Activated CD4-positive, alpha-beta memory T cell treated with anti-CD3 and anti-CD28 coated beads for 36 hours (primary cell): Measurements from ENCODE around the gene CAPN15. TPM values are rescaled to one million over a fixed set of nuclear protein-coding genes. Genes with fewer than 3 reads are reported as not detected.
"Not testable (repeated sequence)": the region's sequence is repeated elsewhere in the genome, so short reads cannot be mapped to it uniquely, and the experiment has no call there.

Experiments used
- CTCF ChIA-PET: fragments of 350-600 bp; sonication (Branson Sonifier 250); formaldehyde crosslinking; loops from one replicate; lab custom pipeline; 2021; ENCODE audit warnings: antibody characterized with exemption, inconsistent platforms; lab: Charles Lee
- POLR2A ChIA-PET: fragments of 350-600 bp; sonication (Branson Sonifier 250); formaldehyde crosslinking; loops from one replicate; lab custom pipeline; 2021; ENCODE audit warnings: antibody characterized with exemption; lab: Charles Lee
- DNase-seq: peaks from one replicate; pipeline ENCODE4 v3.0.0-alpha.2; 2020
- H3K27ac Mint-ChIP-seq: one replicate; pipeline ENCODE4 v1.8.0; 2021; ENCODE audit warnings: mixed read lengths
- H3K27me3 Mint-ChIP-seq: one replicate; pipeline ENCODE4 v1.8.0; 2021; ENCODE audit warnings: mixed read lengths
- H3K36me3 Mint-ChIP-seq: one replicate; pipeline ENCODE4 v1.8.0; 2021; ENCODE audit warnings: mixed read lengths
- H3K4me1 Mint-ChIP-seq: one replicate; pipeline ENCODE4 v1.8.0; 2021; ENCODE audit warnings: low read depth, mixed read lengths
- H3K4me3 Mint-ChIP-seq: one replicate; pipeline ENCODE4 v1.8.0; 2021; ENCODE audit warnings: mild to moderate bottlenecking, mixed read lengths
- H3K9me3 Mint-ChIP-seq: one replicate; pipeline ENCODE4 v1.8.0; 2021; ENCODE audit warnings: mixed read lengths
- intact Hi-C: fragments of 100-400 bp; cut with micrococcal nuclease; formaldehyde crosslinking; loops from one replicate; pipeline ENCODE4 v1.15.1; 2023
- total RNA-seq, 2 experiments: library from RNA; stranded (reverse); gene quantifications; one replicate each; pipeline ENCODE4 v1.2.3, GENCODE V29; 2021

CAPN15 gene
- total RNA-seq, 2 experiments from 2014 or later = 69.7 to 76.2 TPM

- no peak overlapping the region for H3K4me3 Mint-ChIP-seq
- CTCF ChIA-PET = interaction anchor here (1.0 kb wide), 1 partner anchor 389 kb away, joined by 3 read pairs; no protein-coding TSS in a partner anchor
- H3K9me3 Mint-ChIP-seq = no peaks in the 10 kb centered on the region
- no peaks in the 10 kb centered on the region for H3K36me3 Mint-ChIP-seq
- DNase-seq = no peak
- POLR2A ChIA-PET = no interaction called here
- intact Hi-C loops = no loop called here
- no peaks in the 10 kb centered on the region for H3K4me1 Mint-ChIP-seq
- no peaks in the 10 kb centered on the region for H3K27me3 Mint-ChIP-seq
- H3K27ac Mint-ChIP-seq = no peak overlapping the region
Measured at GRCh38 chr16:496097-496886, 31.2 kb upstream of the CAPN15 start.

- Mint-ChIP-seq H3K27ac (no peak overlapping the region), H3K4me3 (no peak overlapping the region)
- POLR2A ChIA-PET = no interaction called here
Measured at GRCh38 chr16:497258-497657, 30.3 kb upstream of the CAPN15 start.

DNA sequence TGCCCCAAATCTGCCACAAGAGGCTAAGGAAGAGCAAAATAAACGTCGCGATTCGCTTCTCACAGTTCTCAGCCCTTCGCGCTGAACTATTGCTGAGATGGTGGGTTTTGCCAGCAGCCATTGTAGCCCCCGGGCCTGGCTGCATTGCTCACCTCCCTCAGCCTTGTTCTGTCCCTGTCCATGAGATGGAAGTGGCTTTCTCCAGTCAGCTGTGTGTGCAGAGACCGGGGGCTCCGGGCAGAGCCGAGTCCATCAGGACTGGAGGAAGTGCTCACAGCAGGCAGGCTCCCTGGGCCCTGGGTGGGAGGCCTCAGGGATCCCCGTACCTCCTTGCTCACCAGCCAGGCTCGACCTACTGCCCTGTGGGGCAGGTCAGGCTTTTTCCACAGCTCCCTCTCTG, 27.6 kb upstream of the CAPN15 start:
- Mint-ChIP-seq H3K36me3 (no peaks in the 10 kb centered on the region), H3K4me1 (no peaks in the 10 kb centered on the region), H3K4me3 (no peak overlapping the region), H3K9me3 (no peaks in the 10 kb centered on the region), H3K27ac (no peak overlapping the region), H3K27me3 (no peaks in the 10 kb centered on the region)
- CTCF ChIA-PET = interaction anchor here (1.3 kb wide), 1 partner anchor 12 kb away, joined by 3 read pairs; no protein-coding TSS in a partner anchor
- intact Hi-C loops = no loop called here
- no peak for DNase-seq
- POLR2A ChIA-PET = no interaction called here

More at GRCh38 chr16:497258-497657, 30.3 kb upstream of the CAPN15 start:
- Mint-ChIP-seq H3K36me3 (no peaks in the 10 kb centered on the region), H3K27me3 (no peaks in the 10 kb centered on the region), H3K4me1 (no peaks in the 10 kb centered on the region), H3K9me3 (no peaks in the 10 kb centered on the region)
- CTCF ChIA-PET = interaction anchor here (0.7 kb wide), 1 partner anchor 61 kb away, joined by 3 read pairs; no protein-coding TSS in a partner anchor
- intact Hi-C loops = no loop called here
- DNase-seq = no peak

DNA sequence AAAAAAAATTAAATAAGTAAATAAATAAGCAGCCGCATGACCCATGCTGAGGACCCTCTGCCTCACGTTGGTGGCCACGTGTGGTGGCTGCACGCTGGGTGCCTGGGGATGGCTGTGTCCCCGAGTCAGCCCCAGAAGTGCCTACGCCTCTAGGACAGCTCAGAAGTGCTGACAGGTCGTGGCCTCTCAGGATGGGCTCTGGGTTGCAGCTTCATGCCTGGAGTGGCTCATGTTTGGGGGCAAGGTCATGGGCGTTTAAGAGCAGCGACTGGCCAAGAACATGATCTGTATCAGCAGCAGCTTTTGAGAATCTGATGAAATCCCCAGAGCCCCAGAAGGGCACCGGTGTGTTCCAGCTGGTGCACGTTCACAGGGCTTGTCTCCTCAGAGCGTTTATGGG, 26.8 kb upstream of the CAPN15 start:
- no peaks in the 10 kb centered on the region for H3K4me1 Mint-ChIP-seq
- POLR2A ChIA-PET = no interaction called here
- CTCF ChIA-PET = interaction anchor here (1.3 kb wide), 1 partner anchor 13 kb away, joined by 3 read pairs; no protein-coding TSS in a partner anchor
- no peaks in the 10 kb centered on the region for H3K36me3 Mint-ChIP-seq
- no peak overlapping the region for H3K27ac Mint-ChIP-seq
- H3K27me3 Mint-ChIP-seq = no peaks in the 10 kb centered on the region
- H3K4me3 Mint-ChIP-seq = no peak overlapping the region
- no peaks in the 10 kb centered on the region for H3K9me3 Mint-ChIP-seq
- intact Hi-C loops = no loop called here
- no peak for DNase-seq

- H3K4me3 Mint-ChIP-seq = no peak overlapping the region
- H3K36me3 Mint-ChIP-seq = no peaks in the 10 kb centered on the region
- intact Hi-C loops = no loop called here
- H3K27ac Mint-ChIP-seq = no peak overlapping the region
- no peaks in the 10 kb centered on the region for H3K4me1 Mint-ChIP-seq
- ChIA-PET CTCF (no interaction called here), POLR2A (no interaction called here)
- DNase-seq = no peak
- H3K9me3 Mint-ChIP-seq = no peaks in the 10 kb centered on the region
- H3K27me3 Mint-ChIP-seq = no peaks in the 10 kb centered on the region
Measured at GRCh38 chr16:502179-502943, 25.2 kb upstream of the CAPN15 start.

DNA sequence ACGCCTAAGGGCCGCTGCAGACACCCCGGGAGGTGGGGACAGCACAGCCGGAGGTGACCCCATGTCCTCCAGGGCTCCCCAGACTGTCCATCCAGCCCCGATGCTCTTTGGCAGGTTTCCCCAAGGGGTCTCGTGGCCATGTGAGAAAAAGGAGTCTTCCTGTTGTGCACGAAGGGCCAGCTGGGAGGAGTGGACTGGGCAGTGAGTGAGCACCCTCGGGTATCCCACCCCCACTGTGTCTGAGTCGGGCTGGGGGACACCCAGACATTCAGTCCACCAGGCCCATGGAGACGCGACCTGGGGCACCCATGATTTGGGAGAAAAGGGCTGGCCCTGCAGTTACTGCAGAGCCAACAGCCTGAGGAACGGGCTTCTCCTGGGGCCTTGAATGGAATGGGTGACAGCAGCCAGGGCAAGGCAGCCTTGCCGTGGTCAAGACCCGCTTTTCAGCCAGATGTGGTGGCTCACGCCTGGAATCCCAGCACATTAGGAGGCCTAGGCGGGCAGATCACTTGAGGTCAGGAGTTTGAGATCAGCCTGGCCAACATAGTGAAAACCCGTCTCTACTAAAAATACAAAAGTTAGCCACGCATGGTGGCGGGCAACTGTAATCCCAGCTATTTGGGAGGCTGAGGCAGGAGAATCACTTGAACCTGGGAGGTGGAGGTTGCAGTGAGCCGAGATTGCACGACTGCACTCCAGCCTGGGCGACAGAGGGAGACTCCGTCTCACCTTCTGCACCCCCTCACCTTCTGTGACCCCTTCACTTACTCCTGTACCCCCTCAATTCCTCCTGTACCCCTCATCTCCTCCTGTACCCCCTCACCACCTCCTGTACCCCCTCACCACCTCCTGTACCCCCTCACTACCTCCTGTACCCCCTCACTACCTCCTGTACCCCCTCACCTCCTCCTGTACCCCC, 24.1 kb upstream of the CAPN15 start:
- H3K27ac Mint-ChIP-seq = no peak overlapping the region
- intact Hi-C loops = no loop called here
- CTCF ChIA-PET = no interaction called here
- DNase-seq = no peak
- H3K9me3 Mint-ChIP-seq = no peaks in the 10 kb centered on the region
- POLR2A ChIA-PET = no interaction called here
- H3K36me3 Mint-ChIP-seq = no peaks in the 10 kb centered on the region
- H3K4me1 Mint-ChIP-seq = no peaks in the 10 kb centered on the region
- H3K27me3 Mint-ChIP-seq = no peaks in the 10 kb centered on the region
- H3K4me3 Mint-ChIP-seq = no peak overlapping the region

GRCh38 chr16:505479-506245, 21.9 kb upstream of the CAPN15 start:
- H3K36me3 Mint-ChIP-seq = no peaks in the 10 kb centered on the region
- no peaks in the 10 kb centered on the region for H3K4me1 Mint-ChIP-seq
- no peaks in the 10 kb centered on the region for H3K27me3 Mint-ChIP-seq
- no peaks in the 10 kb centered on the region for H3K9me3 Mint-ChIP-seq
- H3K4me3 Mint-ChIP-seq = no peak overlapping the region
- POLR2A ChIA-PET = no interaction called here
- no peak overlapping the region for H3K27ac Mint-ChIP-seq
- intact Hi-C loops = no loop called here
- CTCF ChIA-PET = no interaction called here
- DNase-seq = no peak

GRCh38 chr16:506246-506546, 21.3 kb upstream of the CAPN15 start:
- ChIA-PET CTCF (no interaction called here), POLR2A (no interaction called here)
- H3K4me1 Mint-ChIP-seq = no peaks in the 10 kb centered on the region
- no peak overlapping the region for H3K4me3 Mint-ChIP-seq
- no peaks in the 10 kb centered on the region for H3K27me3 Mint-ChIP-seq
- H3K9me3 Mint-ChIP-seq = no peaks in the 10 kb centered on the region
- H3K36me3 Mint-ChIP-seq = no peaks in the 10 kb centered on the region
- H3K27ac Mint-ChIP-seq = no peak overlapping the region
- no peak for DNase-seq
- intact Hi-C loops = no loop called here

GRCh38 chr16:507527-507926, 20.0 kb upstream of the CAPN15 start:
- DNase-seq, H3K4me1 Mint-ChIP-seq, intact Hi-C loops, H3K27me3 Mint-ChIP-seq, H3K4me3 Mint-ChIP-seq, H3K27ac Mint-ChIP-seq, H3K9me3 Mint-ChIP-seq, POLR2A ChIA-PET, CTCF ChIA-PET, H3K36me3 Mint-ChIP-seq: not testable (repeated sequence)

- no peak for DNase-seq
- Mint-ChIP-seq H3K4me3 (no peak overlapping the region), H3K27me3 (no peaks in the 10 kb centered on the region), H3K9me3 (no peaks in the 10 kb centered on the region), H3K27ac (no peak overlapping the region), H3K36me3 (no peaks in the 10 kb centered on the region), H3K4me1 (no peaks in the 10 kb centered on the region)
- intact Hi-C loops = no loop called here
- ChIA-PET POLR2A (no interaction called here), CTCF (no interaction called here)
Measured at GRCh38 chr16:507996-508395, 19.5 kb upstream of the CAPN15 start.

DNA sequence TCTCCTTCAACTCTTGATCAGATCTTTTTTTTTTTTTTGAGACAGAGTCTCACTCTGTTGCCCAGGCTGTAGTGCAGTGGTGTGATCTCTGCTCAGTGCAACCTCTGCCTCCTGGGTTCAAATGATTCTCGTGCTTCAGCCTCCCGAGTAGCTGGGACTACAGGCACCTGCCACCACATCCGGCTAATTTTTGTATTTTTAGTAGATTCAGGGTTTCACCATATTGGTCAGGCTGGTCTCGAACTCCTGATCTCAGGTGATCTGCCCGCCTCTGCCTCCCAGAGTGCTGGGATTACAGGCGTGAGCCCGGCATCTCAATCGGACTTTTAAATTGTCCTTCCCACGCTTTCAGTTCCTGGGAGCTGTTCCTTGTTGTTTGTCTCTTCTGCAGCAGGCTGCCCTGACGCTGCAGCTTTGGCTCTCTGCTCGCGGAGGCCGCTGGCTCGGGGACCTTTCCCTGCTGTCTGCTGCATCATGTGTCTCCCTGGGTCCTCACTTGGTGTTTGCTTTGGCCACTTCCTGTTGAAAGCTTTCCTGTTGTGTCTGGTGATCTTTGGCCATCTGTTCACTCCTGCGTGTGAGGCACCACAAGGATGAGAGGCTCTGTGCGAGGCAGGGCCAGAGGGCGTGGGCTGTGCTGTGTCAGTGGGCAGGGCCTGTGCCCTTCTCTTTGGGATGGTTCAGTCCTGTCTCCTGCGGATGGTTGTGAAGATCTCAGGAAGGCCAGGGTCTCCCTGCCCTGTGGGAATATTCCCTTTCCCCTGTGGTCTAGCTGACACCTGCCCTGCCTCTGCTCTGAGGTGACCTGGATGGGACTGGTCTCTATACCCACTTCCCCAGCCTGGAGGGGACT, 18.4 kb upstream of the CAPN15 start:
- H3K27me3 Mint-ChIP-seq = no peaks in the 10 kb centered on the region
- intact Hi-C loops = no loop called here
- H3K4me1 Mint-ChIP-seq = no peaks in the 10 kb centered on the region
- H3K4me3 Mint-ChIP-seq = no peak overlapping the region
- ChIA-PET CTCF (no interaction called here), POLR2A (no interaction called here)
- no peak for DNase-seq
- no peak overlapping the region for H3K27ac Mint-ChIP-seq
- no peaks in the 10 kb centered on the region for H3K36me3 Mint-ChIP-seq
- H3K9me3 Mint-ChIP-seq = no peaks in the 10 kb centered on the region
